GM19023 (cell line): ENCODE data around the gene TRAPPC3L.
"Not testable (repeated sequence)": the region's sequence is repeated elsewhere in the genome, so short reads cannot be mapped to it uniquely, and the experiment has no call there.

ENCODE experiments used
- ATAC-seq: cut with Tn5 transposase; IDR thresholded peaks from one replicate; pipeline ENCODE4 v1.9.1; 2021; ENCODE audit warnings: mild to moderate bottlenecking, moderate library complexity; ENCODE audit not compliant: unreplicated experiment

TRAPPC3L gene

GRCh38 chr6:116515141-116515540 lies 30.3 kb downstream of the TRAPPC3L start:
- ATAC-seq = no peak

GRCh38 chr6:116514111-116514510 lies 31.4 kb downstream of the TRAPPC3L start:
- ATAC-seq = no peak

- ATAC-seq = no peak
Observed at GRCh38 chr6:116513224-116513875, 32.1 kb downstream of the TRAPPC3L start.

DNA sequence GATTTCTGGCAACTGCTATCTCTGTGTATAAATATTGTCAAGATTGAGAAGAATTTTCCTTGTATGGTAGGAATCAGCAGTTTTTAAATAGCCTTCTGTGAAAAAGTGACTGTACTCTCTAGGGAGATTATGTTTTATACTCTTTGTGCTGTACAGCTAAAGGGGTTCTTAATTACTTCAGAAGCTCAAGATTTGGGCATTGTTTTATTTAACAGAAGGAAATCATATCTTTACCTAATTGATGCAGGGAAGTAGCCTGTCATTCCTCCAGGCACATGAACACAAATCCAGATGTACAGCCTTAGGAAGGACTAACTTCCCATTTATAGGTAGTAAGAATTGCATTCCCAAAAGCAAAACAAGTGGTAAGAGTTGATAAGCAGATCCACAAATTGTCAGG lies 32.8 kb downstream of the TRAPPC3L start:
- ATAC-seq = no peak

DNA sequence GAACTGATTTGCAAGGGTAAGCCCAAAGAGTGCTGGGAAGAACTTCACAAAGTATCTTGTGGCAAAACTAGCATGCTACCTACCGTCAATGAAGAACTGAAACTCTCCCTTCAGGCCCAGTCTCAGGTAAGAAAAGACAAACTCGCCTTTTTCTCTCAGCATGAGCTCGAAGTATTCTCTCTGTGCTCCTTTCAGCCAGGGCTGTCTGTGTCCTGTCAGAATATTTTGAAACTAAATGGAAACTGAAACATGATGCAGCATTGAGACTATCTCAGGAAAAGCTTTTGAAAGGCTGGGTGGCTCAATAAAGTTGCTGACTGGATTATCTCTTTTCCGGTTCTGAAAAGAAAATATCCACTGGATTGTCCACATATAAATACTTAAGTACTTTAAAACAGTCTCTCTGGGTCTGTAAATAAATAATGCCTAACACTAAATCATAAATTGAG lies 33.3 kb downstream of the TRAPPC3L start:
- no peak for ATAC-seq

DNA sequence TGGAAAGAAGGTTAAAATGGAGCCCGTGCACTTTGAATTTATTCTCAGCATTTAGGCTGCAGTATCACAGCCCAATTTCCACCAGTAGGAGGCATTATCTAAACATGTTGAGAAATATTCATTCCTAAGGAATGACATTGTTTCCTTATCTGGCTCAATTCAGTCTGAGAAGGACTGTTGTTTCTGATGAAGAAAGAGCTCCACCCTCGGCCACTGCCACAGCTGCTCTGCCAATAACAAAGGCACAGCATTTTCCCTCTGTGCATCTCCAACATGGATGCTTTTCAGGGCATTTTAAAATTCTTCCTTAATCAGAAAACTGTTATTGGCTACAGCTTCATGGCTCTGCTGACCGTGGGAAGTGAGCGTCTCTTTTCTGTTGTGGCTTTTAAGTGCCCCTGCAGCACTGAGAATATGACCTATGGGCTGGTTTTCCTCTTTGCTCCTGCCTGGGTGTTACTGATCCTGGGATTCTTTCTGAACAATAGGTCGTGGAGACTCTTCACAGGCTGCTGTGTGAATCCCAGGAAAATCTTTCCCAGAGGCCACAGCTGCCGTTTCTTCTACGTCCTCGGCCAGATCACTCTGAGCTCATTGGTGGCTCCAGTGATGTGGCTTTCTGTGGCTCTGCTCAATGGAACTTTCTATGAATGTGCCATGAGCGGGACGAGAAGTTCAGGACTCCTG lies 33.9 kb downstream of the TRAPPC3L start, which contains the start of gene CALHM5:
Gene CALHM5, plus strand, starts transcription at position 216 of the 687 bp plus-strand sequence. Its CDS starts 58 bp downstream, at position 274.
- ATAC-seq = no peak

DNA sequence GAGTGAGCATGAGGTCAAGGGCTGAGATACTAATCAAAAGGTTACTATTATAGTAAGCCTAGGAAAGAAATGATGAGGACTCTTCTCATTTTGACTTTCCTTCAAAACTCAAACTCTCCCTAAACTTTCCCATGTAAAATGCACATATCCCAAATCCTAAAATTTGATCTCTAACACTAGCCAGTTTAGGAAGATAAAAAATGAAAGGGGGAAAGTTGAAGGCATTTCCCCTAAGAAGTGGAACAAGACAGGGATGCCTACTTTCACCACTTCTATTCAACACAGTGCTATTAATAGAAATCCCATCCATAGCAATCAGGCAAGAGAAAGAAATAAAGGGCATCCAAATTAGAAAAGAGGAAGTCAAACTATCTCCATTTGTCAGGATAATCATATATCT lies 37.0 kb downstream of the TRAPPC3L start:
- ATAC-seq = no peak

- no peak for ATAC-seq
Observed at GRCh38 chr6:116507324-116507723, 38.2 kb downstream of the TRAPPC3L start.

DNA sequence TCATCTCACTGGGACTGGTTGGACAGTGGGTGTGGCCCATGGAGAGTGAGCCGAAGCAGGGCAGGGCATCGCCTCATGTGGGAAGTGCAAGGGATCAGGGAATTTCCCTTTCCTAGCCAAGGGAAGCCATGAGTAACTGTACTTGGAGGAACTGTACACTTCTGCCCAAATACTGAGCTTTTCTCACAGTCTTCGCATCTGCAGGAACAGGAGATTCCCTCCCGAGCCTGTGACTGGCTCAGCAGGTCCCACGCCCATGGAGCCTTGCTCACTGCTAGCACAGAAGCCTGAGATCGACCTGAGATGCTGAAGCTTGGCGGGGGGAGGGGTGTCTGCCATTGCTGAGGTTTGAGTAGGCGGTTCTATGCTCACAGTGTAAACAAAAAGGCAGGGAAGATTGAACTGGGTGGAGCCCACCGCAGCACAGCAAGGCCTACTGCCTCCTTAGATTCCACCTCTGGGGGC lies 44.5 kb downstream of the TRAPPC3L start:
- no peak for ATAC-seq

DNA sequence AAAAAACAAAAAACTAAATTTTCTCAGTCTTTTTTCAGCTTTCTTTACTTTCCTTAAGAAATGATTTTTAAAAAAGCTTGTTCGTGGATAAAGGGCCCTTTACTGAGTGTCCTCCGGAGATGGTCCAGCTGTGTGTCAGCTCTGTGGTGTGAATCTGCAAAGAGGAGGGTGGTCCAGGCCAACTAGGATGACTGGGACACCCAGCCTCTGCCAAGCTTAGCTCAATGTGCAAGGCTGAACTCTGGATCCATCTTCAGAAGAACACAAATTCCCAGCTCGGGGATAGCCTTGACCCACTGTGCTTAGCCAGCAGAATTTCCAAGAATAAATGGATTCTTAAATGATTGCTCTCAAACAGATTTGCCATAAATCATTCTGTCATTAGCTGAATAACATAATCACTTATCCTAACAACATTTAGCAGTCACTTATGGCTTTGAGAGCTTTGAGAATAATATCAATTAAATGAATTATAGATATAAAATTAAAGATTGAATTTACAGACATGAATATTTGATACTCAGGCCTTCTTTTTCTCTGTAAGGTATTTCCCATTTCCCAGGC lies 48.3 kb downstream of the TRAPPC3L start:
- ATAC-seq = no peak

DNA sequence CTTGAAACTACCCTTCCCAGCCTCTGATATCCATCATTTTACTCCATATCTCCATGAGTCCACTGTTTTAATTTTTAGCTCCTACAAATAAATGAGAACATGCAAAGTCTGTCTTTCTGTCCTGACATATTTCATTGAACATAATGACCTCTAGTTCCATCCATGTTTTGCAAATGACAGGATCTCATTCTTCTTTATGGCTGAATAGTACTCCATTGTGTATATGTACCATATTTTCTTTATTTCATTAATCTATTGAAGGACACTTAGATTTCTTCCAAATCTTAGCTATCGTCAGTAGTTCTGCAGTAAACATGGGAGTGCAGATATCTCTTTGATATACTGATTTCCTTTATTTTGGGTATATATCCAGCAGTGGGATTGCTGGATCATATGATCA lies 50.3 kb downstream of the TRAPPC3L start:
- ATAC-seq = not testable (repeated sequence)

DNA sequence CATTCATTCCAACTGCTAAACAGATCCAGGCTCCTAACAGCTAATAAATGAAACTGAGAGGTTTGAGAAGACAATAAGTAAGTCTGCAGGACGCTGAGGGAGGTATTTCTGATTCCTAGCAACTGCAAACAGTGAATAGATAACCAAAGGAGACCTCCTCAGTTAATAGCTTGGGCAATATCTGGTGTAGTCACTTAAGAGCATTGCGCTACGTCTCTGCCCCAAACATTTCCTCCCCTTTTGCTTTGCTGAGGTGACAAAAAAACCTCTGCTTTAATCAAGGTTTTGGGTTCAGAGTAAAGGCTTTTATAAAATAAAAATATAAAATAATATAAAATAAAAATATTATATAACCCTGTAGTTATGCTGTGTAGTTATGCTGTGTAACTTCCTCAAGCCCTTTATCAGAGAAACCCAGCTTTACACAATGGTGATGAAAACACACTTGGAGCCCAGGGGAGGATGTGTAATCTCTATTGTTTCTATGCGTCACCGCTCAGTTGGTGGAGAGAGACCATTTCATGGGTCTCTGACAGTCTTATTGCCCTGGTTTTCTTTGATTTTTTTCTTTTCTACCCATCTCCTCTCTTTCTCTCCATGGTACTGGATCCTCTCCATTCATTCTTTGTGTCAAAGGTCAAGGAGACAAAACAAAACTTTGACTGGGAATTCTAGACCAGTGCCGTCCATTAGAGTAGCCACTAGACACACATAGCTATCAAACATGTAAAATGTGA lies 53.0 kb downstream of the TRAPPC3L start:
- ATAC-seq = no peak

- no peak for ATAC-seq
Observed at GRCh38 chr6:116491610-116492330, 53.7 kb downstream of the TRAPPC3L start.

GRCh38 chr6:116485559-116486184 lies 59.8 kb downstream of the TRAPPC3L start:
- ATAC-seq = no peak

DNA sequence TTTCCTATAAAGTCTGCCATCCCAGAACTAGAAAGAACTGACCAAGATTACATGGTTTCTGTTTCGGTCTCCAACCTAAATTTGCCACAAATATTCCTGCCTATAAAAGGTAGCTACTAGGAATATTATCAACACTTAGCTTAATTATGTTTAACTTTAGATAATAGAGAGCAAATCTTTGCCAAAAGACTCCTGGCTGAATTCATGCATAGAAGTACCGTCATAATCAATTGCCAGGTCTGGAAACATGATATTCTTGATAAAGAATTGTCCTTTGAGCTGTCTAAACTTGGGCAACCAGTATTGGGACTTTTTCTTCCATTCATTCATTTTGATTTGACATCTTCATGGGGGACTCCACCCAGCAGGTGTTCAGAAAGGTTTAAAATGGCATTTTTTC lies 61.9 kb downstream of the TRAPPC3L start:
- ATAC-seq = no peak

GRCh38 chr6:116482780-116483179 lies 62.7 kb downstream of the TRAPPC3L start:
- no peak for ATAC-seq

DNA sequence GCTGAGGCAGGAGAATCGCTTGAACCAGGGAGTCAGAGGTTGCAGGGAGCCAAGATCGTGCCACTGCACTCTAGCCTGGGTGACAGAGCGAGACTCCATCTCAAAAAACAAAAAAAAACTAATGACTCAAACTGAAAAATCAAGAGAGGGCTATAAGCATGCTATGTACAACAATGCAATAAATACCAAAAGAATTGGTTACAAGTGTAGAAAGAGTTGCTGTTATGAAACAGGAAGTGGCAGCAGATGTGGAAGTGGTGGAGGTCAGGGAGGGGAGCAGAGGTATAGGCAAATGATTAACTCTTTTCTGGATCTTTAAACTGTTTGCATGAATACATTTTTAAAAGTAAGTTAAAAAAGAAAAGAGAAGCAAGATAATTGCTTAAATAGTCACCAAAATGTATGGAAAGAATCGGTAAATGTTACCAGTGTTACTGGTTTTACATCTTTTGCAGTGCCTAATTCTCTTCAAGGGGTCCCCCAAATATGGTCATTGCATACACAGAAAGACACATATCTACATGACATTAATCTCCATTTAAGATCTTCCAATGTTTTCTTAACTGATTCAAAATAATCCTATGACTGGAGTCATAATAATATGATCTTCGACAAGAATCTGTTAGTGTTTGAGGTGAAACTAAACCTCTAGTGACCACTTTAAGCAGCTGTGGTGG lies 69.3 kb downstream of the TRAPPC3L start:
- peak; percentile 100 for ATAC-seq

GRCh38 chr6:116475141-116475540 lies 70.3 kb downstream of the TRAPPC3L start:
- ATAC-seq = no peak

GRCh38 chr6:116472706-116473105 lies 72.8 kb downstream of the TRAPPC3L start:
- no peak for ATAC-seq

DNA sequence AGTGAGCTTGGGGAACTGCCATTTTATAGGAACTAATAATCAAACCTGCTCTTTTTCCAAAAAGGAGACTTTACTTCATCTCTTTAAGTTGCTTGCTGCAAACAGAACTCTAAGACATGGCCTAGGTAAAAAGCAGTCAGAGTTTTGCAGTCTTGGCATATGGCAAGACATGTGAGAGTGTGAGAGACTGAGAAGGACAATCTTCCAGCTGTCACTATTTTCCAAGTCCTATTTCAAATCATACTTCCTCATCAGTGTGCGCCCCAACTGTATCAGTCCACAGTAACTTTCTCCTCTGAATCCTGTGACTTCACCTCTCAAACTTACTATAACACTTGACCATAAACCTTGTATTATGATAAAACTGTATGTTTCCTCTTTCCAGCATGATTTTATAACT lies 74.0 kb downstream of the TRAPPC3L start:
- no peak for ATAC-seq
